ENCODE results near the gene MEGF6. TPM values are rescaled to one million over a fixed set of nuclear protein-coding genes. Genes with fewer than 3 reads are reported as not detected.
A peak's percentile ranks its signal among the peaks of the same experiment; 100 is the strongest.

Gene MEGF6
- total RNA-seq, 1 experiment from 2014 or later, result 2.0 TPM

DNA sequence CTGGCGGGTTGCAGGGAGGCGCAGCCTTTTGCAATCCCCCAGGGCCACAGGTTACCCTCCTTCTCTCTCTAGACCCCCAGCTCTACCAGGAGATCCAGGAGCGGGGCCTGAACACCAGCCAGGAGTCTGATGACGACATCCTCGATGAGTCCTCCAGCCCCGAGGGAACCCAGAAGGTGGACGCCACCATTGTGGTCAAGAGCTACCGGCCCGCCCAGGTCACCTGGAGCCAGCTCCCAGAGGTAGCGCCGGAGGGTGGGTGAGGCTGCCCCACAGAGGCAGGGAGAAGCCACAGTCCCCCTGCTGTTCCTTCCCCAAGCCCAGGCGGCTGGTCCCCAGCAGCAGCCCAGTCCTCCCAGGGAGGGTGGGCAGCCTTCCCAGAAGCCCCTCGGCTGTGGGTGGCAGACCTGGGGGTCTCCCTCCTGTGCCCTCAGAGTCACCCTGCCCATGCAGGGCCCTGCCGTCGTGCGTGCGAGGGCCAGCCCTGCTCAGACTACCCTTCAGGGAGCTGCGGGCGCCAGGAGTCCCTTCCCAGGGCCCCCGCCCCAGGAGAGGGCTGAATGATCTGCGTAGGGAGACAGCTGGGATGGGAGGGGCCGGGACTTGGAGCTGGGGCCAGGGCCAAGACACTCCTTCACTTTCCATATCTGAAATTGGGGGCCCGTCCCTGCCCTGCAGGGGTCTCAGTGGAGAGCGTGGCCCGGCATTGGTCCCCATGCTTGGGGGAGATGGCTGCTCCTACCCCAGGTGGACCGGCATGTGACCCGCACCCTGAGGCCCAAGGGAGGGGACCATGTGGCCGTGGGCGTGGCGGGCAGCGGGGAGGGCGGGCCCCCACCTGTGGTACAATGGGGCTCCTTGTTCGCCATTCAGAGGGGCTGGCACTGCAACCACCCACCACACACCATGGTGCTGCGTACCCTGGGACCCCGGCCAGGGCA, 143.9 kb downstream of the MEGF6 start:
- no peak for DNase-seq (ENCODE audit: low read depth in 1 of 2, low spot score in 2 of 2)
- Histone ChIP-seq H3K4me1 (replicated peaks) (peaks cover 62% of the 10 kb centered on the region), H3K27me3 (replicated peaks) (no peaks in the 10 kb centered on the region), H3K9me3 (replicated peaks) (no peaks in the 10 kb centered on the region), H3K27ac (peak overlapping the region; percentile 62), H3K36me3 (peaks cover 53% of the 10 kb centered on the region), H3K4me3 (peak overlapping the region; percentile 41)

DNA sequence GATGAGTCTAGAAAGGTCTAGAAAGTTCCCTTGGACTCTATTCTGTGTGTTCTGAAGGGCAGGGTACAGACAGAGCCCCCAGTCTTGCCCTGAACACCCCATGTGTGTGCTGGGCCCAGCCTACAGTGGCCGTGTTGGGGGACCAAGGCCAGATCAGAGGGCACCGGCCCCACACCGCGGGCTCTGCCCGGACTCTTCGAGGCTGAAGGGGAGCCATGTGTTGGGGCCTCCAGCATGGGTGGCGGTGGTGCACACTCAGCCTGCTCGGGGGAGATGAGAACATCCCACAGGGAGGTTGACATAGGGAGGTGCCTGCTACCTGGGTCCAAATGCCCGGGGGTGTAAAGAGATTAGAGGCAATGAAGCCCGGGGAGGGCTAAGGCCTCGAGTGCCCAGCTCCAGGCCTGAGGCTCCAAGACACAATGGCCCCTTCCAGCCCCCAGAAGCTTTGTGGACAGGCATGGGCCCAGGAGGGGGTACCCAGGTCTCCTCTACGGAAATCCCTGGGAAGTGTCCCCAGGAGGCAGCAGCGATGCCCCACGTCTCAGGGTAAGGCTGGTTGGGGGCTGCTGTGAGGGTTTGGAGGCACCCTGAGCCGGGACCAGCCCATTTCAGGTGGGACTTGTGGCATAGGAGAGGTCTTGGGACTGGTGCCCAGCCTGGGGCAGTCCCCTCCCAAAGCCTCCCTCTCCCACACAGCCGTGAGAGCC, 144.8 kb downstream of the MEGF6 start:
- H3K9me3 ChIP-seq (replicated peaks), result no peaks in the 10 kb centered on the region
- H3K27me3 ChIP-seq (replicated peaks), result no peaks in the 10 kb centered on the region
- peak overlapping the region; percentile 62 for H3K27ac ChIP-seq
- DNase-seq (ENCODE audit: low read depth in 1 of 2, low spot score in 2 of 2), result no peak
- peaks cover 56% of the 10 kb centered on the region for H3K4me1 ChIP-seq (replicated peaks)
- peaks cover 49% of the 10 kb centered on the region for H3K36me3 ChIP-seq
- H3K4me3 ChIP-seq, result peak overlapping the region; percentile 41

DNA sequence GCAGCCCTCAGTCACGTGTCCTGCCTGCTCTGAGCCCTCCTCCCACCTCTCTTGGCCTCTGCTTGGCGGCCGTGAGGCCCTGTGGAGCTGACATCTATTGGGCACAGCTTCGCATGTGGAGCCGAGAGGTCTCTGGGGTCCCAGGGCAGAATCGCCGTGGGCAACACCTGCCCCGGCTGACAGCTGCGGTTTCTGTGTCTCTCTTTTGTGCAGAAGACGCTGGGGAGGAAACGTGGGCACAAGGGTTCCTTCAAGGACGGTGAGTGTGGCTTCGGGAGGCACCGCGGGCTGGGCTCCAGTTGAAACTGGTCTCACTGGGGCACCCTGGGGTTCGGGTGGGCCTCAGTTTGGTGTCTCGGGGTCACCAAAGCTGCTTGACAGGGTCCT, 145.4 kb downstream of the MEGF6 start:
- Histone ChIP-seq H3K9me3 (replicated peaks) (no peaks in the 10 kb centered on the region), H3K27me3 (replicated peaks) (no peaks in the 10 kb centered on the region), H3K27ac (no peak overlapping the region), H3K36me3 (peaks cover 49% of the 10 kb centered on the region), H3K4me3 (no peak overlapping the region), H3K4me1 (replicated peaks) (peaks cover 56% of the 10 kb centered on the region)
- no peak for DNase-seq (ENCODE audit: low read depth in 1 of 2, low spot score in 2 of 2)

DNA sequence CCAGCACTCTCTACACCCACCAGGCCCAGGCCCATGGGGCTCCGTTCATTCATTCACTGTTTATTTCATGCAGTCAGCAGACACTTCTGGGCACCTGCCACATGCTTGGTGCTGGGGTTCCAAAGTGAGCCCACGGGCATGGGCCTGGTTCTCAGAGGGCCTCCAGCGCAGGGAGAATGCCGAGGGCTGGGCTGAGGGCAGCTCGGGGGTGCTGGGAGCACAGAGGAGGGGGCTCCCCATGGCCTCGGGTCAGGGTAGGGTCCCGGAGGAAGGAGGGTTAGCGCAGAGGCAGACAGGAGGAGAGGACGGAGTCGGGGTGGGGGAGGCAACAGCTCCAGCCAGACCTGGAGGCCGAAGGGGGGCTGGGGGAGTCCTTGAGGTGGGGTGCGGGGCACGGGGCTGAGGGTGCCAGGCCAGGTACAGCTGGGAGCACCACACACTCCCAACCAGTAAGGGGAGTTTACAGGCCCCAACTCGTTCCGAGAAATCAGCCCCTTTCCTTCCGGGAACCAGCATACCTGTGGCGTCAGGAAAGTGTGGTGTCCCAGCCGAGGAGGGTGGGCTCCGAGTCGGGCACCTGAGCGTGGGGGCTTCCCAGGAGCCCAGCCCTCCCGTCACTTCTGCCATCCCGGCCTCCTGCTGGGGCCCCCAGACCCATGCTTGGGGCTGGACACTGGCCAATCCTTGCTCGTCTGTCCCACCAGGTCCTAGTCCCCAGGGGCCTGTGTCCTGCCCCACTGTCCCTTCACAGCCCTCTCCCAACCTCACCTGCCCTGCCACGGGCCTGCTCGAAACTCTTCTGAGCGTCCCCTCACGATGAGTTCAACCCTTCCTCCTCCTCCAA, 146.0 kb downstream of the MEGF6 start:
- Histone ChIP-seq H3K36me3 (peaks cover 49% of the 10 kb centered on the region), H3K27ac (no peak overlapping the region), H3K4me1 (replicated peaks) (peaks cover 56% of the 10 kb centered on the region), H3K9me3 (replicated peaks) (no peaks in the 10 kb centered on the region), H3K27me3 (replicated peaks) (no peaks in the 10 kb centered on the region), H3K4me3 (no peak overlapping the region)
- no peak for DNase-seq (ENCODE audit: low read depth in 1 of 2, low spot score in 2 of 2)

DNA sequence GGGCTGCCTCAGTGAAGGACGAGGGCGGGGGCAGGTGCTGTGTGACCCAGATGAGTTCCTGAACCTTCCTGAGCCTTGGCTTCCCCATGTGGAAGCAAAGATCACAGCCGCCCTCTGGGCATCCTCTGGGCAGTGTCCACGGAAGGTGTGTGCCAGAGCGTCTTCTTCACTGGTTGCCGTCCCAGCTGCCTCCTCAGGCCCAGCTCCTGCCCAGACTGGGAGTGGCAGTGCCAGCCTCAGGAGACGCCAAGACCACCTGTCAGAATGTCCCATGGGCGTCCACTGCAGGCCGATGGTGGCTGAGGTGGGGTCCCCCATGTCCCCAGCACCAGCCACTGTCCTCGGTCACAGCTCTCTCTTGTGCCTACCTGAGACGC, 146.7 kb downstream of the MEGF6 start:
- H3K36me3 ChIP-seq, result peaks cover 48% of the 10 kb centered on the region
- DNase-seq (ENCODE audit: low read depth in 1 of 2, low spot score in 2 of 2), result no peak
- no peak overlapping the region for H3K4me3 ChIP-seq
- no peaks in the 10 kb centered on the region for H3K27me3 ChIP-seq (replicated peaks)
- peaks cover 58% of the 10 kb centered on the region for H3K4me1 ChIP-seq (replicated peaks)
- no peak overlapping the region for H3K27ac ChIP-seq
- no peaks in the 10 kb centered on the region for H3K9me3 ChIP-seq (replicated peaks)

DNA sequence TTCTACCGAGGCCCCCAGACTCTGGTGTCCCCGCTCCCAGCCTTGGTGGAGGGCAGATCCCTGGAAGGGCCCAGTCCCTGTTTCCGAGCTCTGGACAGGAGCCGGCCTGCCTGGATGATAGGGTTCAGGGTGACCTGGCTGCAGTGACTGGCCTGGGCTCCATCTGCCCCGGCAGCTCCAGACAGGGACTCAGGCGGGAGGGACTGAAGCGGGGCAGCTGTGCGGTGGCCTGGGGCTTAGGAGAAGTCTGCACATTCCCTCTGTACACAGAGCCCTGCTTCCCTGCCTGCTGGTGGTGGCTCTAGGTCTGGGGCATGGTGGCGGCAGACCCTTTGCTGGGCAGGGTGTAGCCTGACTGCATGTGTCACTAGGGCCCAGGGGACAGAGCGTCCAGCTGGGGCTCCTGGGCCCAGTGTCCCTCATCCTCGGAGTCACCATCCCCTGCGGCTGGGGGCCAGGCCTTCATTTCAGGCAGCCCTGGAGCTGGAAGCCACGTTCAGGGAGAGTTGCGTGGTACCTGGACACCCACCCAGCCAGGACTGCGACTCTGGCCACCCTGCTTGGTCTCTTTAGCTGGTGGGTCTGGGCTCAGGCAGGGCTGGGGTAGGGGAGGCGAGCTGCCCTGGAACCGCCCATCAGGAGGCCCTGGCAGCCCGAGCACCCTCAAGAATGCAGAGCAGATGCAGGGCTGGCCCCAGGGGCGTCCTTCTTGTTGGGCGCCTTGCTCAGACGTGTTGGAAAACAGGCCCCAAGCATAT, 147.2 kb downstream of the MEGF6 start:
- no peaks in the 10 kb centered on the region for H3K27me3 ChIP-seq (replicated peaks)
- no peak for DNase-seq (ENCODE audit: low read depth in 1 of 2, low spot score in 2 of 2)
- no peaks in the 10 kb centered on the region for H3K9me3 ChIP-seq (replicated peaks)
- no peak overlapping the region for H3K27ac ChIP-seq
- H3K4me1 ChIP-seq (replicated peaks), result peaks cover 56% of the 10 kb centered on the region
- peaks cover 42% of the 10 kb centered on the region for H3K36me3 ChIP-seq
- no peak overlapping the region for H3K4me3 ChIP-seq

DNA sequence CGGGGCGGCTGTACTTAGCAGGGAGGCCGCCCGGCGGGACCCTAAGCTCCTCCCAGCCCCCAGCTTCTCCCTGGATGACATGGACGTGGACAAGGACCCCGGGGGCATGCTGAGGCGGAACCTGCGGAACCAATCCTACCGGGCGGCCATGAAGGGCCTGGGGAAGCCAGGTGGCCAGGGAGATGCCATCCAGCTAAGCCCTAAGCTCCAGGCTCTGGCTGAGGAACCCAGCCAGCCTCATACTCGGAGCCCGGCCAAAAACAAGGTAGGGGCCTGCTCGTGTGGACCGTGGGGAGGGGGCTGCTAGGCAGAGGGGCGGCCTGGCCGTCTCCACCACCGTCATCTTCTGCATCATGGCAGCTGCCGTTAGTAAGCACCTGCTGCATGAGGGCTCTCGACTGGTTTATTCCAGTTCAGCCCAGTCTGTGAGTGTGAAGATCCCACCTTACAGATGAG, 147.9 kb downstream of the MEGF6 start:
- Histone ChIP-seq H3K27ac (no peak overlapping the region), H3K9me3 (replicated peaks) (no peaks in the 10 kb centered on the region), H3K36me3 (peaks cover 39% of the 10 kb centered on the region), H3K4me3 (no peak overlapping the region), H3K4me1 (replicated peaks) (peaks cover 56% of the 10 kb centered on the region), H3K27me3 (replicated peaks) (no peaks in the 10 kb centered on the region)
- no peak for DNase-seq (ENCODE audit: low read depth in 1 of 2, low spot score in 2 of 2)

DNA sequence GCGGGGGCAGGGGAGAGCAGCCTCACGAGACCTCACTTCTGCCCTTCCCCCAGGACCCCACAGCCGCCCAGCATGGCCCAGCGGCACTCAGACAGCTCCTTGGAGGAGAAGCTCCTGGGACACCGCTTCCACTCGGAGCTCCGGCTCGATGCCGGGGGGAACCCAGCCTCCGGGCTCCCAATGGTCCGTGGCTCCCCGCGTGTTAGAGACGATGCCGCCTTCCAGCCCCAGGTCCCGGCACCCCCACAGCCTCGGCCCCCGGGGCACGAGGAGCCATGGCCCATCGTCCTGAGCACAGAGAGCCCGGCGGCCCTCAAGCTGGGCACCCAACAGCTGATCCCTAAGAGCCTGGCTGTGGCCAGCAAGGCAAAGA, 148.3 kb downstream of the MEGF6 start:
- Histone ChIP-seq H3K4me3 (no peak overlapping the region), H3K36me3 (peaks cover 38% of the 10 kb centered on the region), H3K4me1 (replicated peaks) (peaks cover 56% of the 10 kb centered on the region), H3K27ac (no peak overlapping the region), H3K27me3 (replicated peaks) (no peaks in the 10 kb centered on the region), H3K9me3 (replicated peaks) (no peaks in the 10 kb centered on the region)
- DNase-seq (ENCODE audit: low read depth in 1 of 2, low spot score in 2 of 2), result no peak

DNA sequence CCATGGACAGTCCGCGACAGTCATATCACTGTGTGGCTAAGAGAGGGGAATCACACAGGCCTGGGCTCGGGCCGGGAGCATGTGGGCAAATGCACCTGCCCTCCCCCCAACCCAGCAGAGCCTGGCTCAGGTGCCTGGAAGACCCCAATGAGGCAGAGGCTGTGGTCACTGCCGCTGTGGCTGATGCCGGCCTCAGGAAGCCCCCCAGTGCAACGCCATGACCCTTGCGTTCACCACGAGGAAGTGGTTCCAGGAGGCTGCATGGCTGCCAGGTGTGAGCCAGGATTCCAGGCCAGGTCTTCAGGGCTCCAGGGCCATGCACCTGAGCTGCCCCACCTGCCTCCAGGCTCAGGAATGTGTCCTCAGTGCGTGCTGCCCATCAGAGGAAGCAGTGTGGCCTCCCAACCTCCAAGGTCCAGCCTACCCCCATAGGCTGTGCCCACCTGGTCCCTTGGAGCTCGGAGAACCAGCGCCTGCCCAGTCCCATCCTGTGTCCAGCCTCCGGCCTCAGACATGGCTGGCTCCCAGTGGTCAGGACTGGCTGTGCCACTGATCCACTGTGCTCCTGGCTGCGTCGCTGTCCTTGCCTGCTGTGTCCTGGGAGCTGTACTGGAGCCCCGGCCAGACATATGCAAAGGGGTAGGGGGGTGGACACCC, 148.8 kb downstream of the MEGF6 start:
- no peak for DNase-seq (ENCODE audit: low read depth in 1 of 2, low spot score in 2 of 2)
- Histone ChIP-seq H3K9me3 (replicated peaks) (no peaks in the 10 kb centered on the region), H3K36me3 (peaks cover 33% of the 10 kb centered on the region), H3K27ac (no peak overlapping the region), H3K4me1 (replicated peaks) (peaks cover 53% of the 10 kb centered on the region), H3K4me3 (no peak overlapping the region), H3K27me3 (replicated peaks) (no peaks in the 10 kb centered on the region)

DNA sequence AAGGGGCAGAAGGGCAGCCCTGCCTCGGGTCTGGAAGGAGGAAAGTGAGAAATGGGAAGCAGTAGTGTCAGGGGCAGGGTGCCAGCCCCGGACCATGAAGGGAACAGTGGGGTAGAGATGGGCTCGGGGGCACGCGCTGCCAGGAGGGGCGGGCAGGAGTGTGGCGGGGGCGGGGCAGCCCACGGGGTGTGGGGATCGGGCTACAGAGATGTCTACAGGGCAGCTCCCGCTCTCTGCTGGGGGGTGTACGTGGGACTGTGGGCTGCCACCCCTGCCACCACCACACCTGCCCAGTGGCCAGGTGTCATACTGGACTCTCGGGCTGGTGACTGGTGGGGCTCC, 149.4 kb downstream of the MEGF6 start:
- H3K27me3 ChIP-seq (replicated peaks), result no peaks in the 10 kb centered on the region

DNA sequence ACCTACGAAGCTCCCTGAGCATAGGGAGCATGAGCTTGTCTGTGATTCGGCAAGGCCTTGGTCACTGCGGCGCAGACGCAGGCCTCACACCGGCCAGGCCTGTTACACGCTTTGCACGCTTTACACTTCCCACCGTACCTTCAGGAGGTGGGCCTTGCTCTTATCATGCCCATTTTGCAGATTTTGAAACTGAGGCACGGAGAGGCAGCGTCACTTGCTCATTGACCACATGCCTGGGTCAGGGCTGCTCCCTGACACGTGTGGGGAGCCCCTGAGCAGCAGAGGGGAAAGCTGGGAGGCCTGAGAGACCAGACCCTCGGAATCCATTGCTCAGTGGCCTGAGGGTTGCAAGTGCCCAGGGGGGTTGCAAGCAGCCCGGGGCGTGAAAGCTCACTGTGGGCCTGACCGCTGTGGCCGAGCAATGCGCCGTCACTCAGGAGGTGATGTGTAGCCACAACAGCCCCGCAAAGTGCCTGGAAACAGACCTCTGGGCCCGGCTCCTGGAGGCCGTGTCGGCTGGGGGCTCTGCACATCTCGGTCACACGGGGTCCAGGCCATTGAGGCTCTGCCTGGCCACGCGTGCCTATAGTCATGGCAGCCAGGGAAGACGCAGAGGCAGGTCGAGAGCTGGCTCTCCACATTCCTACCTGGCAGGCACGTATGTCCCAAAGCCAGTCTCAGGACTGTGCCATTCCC, 149.9 kb downstream of the MEGF6 start:
- H3K27ac ChIP-seq, result peak overlapping the region; percentile 72
- peaks cover 42% of the 10 kb centered on the region for H3K4me1 ChIP-seq (replicated peaks)
- no peak overlapping the region for H3K4me3 ChIP-seq
- peaks cover 22% of the 10 kb centered on the region for H3K36me3 ChIP-seq
- no peak for DNase-seq (ENCODE audit: low read depth in 1 of 2, low spot score in 2 of 2)
- H3K9me3 ChIP-seq (replicated peaks), result no peaks in the 10 kb centered on the region
- no peaks in the 10 kb centered on the region for H3K27me3 ChIP-seq (replicated peaks)

More for the DNA sequence above, 149.4 kb downstream of the MEGF6 start:
- Histone ChIP-seq H3K36me3 (peaks cover 27% of the 10 kb centered on the region), H3K27ac (no peak overlapping the region; the same call in 1 of the 2 replicates), H3K4me1 (replicated peaks) (peaks cover 47% of the 10 kb centered on the region), H3K4me3 (no peak overlapping the region), H3K9me3 (replicated peaks) (no peaks in the 10 kb centered on the region)
- DNase-seq (ENCODE audit: low read depth in 1 of 2, low spot score in 2 of 2), result no peak

DNA sequence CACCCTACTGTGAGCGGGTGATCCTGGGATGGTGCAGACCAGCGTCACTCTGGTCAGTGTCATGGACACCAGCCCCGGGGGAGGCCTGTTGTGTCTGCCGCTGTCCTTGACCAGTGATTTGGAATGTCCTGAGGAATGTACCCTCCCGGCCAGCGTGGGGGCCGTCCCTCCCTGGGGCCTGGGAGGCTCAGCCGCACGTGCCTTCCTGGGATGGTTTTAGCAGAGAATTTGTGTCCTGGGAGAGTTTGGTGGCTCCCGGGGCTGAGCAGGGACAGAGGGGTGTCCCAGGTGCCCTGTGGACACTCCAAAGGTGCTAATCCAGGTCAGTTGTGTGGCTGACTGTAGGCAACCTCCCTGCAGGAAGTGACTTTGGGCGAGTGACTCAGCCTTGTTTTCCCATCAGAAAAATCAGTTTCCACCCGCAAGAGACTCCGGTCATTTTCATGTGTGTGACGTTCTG, 150.6 kb downstream of the MEGF6 start:
- Histone ChIP-seq H3K36me3 (peaks cover 15% of the 10 kb centered on the region), H3K4me1 (replicated peaks) (peaks cover 38% of the 10 kb centered on the region), H3K4me3 (no peak overlapping the region), H3K27me3 (replicated peaks) (no peaks in the 10 kb centered on the region), H3K27ac (peak overlapping the region; percentile 72), H3K9me3 (replicated peaks) (no peaks in the 10 kb centered on the region)
- DNase-seq (ENCODE audit: low read depth in 1 of 2, low spot score in 2 of 2), result peak; percentile 81 to 84
